MM.1S (cell line): ENCODE results near the gene JHY.

Experiments used
- EZH2phosphoT487 ChIP-seq: fragments of 300-600 bp; sonication (generic); IDR thresholded peaks from 2 replicates; pipeline ENCODE4 v1.6.1; 2018; ENCODE audit warnings: antibody characterized with exemption, low read length
- TF ChIP-seq, protein P1 (sequence below): fragments of 300-600 bp; sonication (generic); IDR thresholded peaks from 2 replicates; pipeline ENCODE4 v1.5.1; 2016; ENCODE audit warnings: antibody characterized with exemption, low read length, mixed read lengths

GRCh38 chr11:122853261-122853660 is 29.3 kb upstream of the JHY start:
- TF ChIP-seq, protein P1, sequence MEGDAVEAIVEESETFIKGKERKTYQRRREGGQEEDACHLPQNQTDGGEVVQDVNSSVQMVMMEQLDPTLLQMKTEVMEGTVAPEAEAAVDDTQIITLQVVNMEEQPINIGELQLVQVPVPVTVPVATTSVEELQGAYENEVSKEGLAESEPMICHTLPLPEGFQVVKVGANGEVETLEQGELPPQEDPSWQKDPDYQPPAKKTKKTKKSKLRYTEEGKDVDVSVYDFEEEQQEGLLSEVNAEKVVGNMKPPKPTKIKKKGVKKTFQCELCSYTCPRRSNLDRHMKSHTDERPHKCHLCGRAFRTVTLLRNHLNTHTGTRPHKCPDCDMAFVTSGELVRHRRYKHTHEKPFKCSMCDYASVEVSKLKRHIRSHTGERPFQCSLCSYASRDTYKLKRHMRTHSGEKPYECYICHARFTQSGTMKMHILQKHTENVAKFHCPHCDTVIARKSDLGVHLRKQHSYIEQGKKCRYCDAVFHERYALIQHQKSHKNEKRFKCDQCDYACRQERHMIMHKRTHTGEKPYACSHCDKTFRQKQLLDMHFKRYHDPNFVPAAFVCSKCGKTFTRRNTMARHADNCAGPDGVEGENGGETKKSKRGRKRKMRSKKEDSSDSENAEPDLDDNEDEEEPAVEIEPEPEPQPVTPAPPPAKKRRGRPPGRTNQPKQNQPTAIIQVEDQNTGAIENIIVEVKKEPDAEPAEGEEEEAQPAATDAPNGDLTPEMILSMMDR = no peak
- TF ChIP-seq EZH2phosphoT487 = no peak
